Motor neuron (in vitro differentiated cells): Measurements from ENCODE around the gene DLK1. TPM values are rescaled to one million over a fixed set of nuclear protein-coding genes. Genes with fewer than 3 reads are reported as not detected.

Source experiments
- ATAC-seq, 8 experiments: fragments of 200-7000 bp; cut with Tn5 transposase; replicated peaks in 6 of 8; 2 replicates each; pipeline ENCODE4 v1.8.0; 2021; ENCODE audit warnings: mild to moderate bottlenecking in 8 of 8, moderate library complexity in 8 of 8
- H3K27ac ChIP-seq, 2 donors: fragments of 250-450 bp; sonication (Bioruptor Pico); 2 replicates each; pipeline ENCODE4 v1.9.0; 2021; ENCODE audit warnings: antibody characterized with exemption in 2 of 2, mild to moderate bottlenecking in 2 of 2, moderate library complexity in 1 of 2
- H3K4me1 ChIP-seq, 2 donors: fragments of 250-450 bp; sonication (Bioruptor Pico); replicated peaks in 1 of 2; 2 replicates each; pipeline ENCODE4 v1.6.1; 2021; ENCODE audit warnings: antibody characterized with exemption in 2 of 2, mild to moderate bottlenecking in 2 of 2, moderate library complexity in 1 of 2
- H3K4me3 ChIP-seq, 5 donors: fragments of 250-450 bp; sonication (Bioruptor Pico); 2 replicates each; pipeline ENCODE4 v1.9.0; 2021; ENCODE audit warnings: antibody characterized with exemption in 5 of 5, mild to moderate bottlenecking in 5 of 5, moderate library complexity in 4 of 5
- WGBS, 10 experiments: fragments of 450-650 bp; shearing (Covaris generic); methylation state at CpG; one replicate each; pipeline ENCODE4 v1.0.0; 2022; 5-methylcytosine and 5-hydroxymethylcytosine counted together
- in situ Hi-C, 9 experiments: fragments of 400-800 bp; cut with MboI; loops; one replicate each; pipeline ENCODE4 v1.15.0; 2021; ENCODE audit warnings: low sequenced_read_pairs in 9 of 9, low pct_unique_long_range_greater_than_20kb in 2 of 9; ENCODE audit not compliant: unreplicated experiment in 9 of 9
- total RNA-seq, 8 experiments: library from RNA; unstranded; fragments of 300-600 nt; gene quantifications; 2 replicates each; pipeline versions ENCODE4 v1.2.3 to v1.2.4, GENCODE V29; 2022

DLK1 gene
- total RNA-seq, 8 experiments from 2014 or later, result 1.9 to 66.0 (median 8.5) TPM

- Histone ChIP-seq H3K4me1 (peaks cover 37 to 41% of the 10 kb centered on the region in 2 donors), H3K27ac (no peak overlapping the region), H3K4me3 (no peak overlapping the region)
- WGBS, 10 experiments, result 30 to 87% (median 69%) methylated on average over 2 to 9 of the region's 19 CpGs; no CpG with 5 or more reads in 1 of the 10 experiments
- in situ Hi-C loops, result no loop called here
- ATAC-seq, result peak in 3 of 8 experiments; percentile 33 to 43 (median 37)
Measured at GRCh38 chr14:100733152-100733850, 6.6 kb downstream of the DLK1 start.

GRCh38 chr14:100734031-100734990, 7.6 kb downstream of the DLK1 start:
- in situ Hi-C loops, result no loop called here
- no peak for ATAC-seq
- no peak overlapping the region for H3K27ac ChIP-seq
- 83 to 97% (median 91%) methylated on average over 1 to 26 of the region's 52 CpGs; no CpG with 5 or more reads in 2 of the 10 experiments for WGBS, 10 experiments
- no peak overlapping the region for H3K4me3 ChIP-seq
- peaks cover 34 to 37% of the 10 kb centered on the region in 2 donors for H3K4me1 ChIP-seq

- 60 to 100% (median 97%) methylated on average over 1 to 9 of the region's 17 CpGs; no CpG with 5 or more reads in 3 of the 10 experiments for WGBS, 10 experiments
- in situ Hi-C loops, result no loop called here
- no peak overlapping the region for H3K4me3 ChIP-seq
- H3K4me1 ChIP-seq, result peaks cover 27 to 34% of the 10 kb centered on the region in 2 donors
- ATAC-seq, result no peak
- no peak overlapping the region for H3K27ac ChIP-seq
Measured at GRCh38 chr14:100735271-100735670, 8.6 kb downstream of the DLK1 start.

GRCh38 chr14:100736269-100737180, 9.8 kb downstream of the DLK1 start:
- Histone ChIP-seq H3K4me3 (no peak overlapping the region), H3K27ac (no peak overlapping the region), H3K4me1 (peaks cover 15 to 22% of the 10 kb centered on the region in 2 donors)
- 63 to 100% (median 85%) methylated on average over 1 to 6 of the region's 22 CpGs; no CpG with 5 or more reads in 2 of the 10 experiments for WGBS, 10 experiments
- ATAC-seq, result peak; percentile 17 to 82 (median 48)
- in situ Hi-C loops, result no loop called here

- no peak overlapping the region for H3K4me3 ChIP-seq
- ATAC-seq, result no peak
- WGBS, 10 experiments, result 75 to 100% (median 91%) methylated on average over 1 to 12 of the region's 17 CpGs; no CpG with 5 or more reads in 3 of the 10 experiments
- no peak overlapping the region for H3K27ac ChIP-seq
- in situ Hi-C loops, result no loop called here
- H3K4me1 ChIP-seq, result peaks cover 7 to 12% of the 10 kb centered on the region in 2 donors
Measured at GRCh38 chr14:100737526-100737925, 10.8 kb downstream of the DLK1 start.

- 0 to 100% (median 40%) methylated on average over 1 of the region's 6 CpGs; no CpG with 5 or more reads in 7 of the 10 experiments for WGBS, 10 experiments
- Histone ChIP-seq H3K4me1 (peaks cover 3 to 6% of the 10 kb centered on the region in 2 donors), H3K27ac (no peak overlapping the region), H3K4me3 (no peak overlapping the region)
- ATAC-seq, result peak in 2 of 8 experiments; percentile 4 to 9
- in situ Hi-C loops, result no loop called here
Measured at GRCh38 chr14:100738269-100738691, 11.6 kb downstream of the DLK1 start.

- Histone ChIP-seq H3K4me1 (peaks cover 3 to 4% of the 10 kb centered on the region in 2 donors), H3K27ac (no peak overlapping the region), H3K4me3 (no peak overlapping the region)
- peak in 3 of 8 experiments; percentile 7 to 27 (median 20) for ATAC-seq
- in situ Hi-C loops, result no loop called here
- WGBS, 10 experiments, result 70 to 100% (median 94%) methylated on average over 1 to 7 of the region's 10 CpGs; no CpG with 5 or more reads in 6 of the 10 experiments
Measured at GRCh38 chr14:100738704-100739131, 12.0 kb downstream of the DLK1 start.

GRCh38 chr14:100739306-100739705, 12.6 kb downstream of the DLK1 start:
- Histone ChIP-seq H3K4me1 (peaks cover 3 to 4% of the 10 kb centered on the region in 2 donors), H3K27ac (no peak overlapping the region), H3K4me3 (no peak overlapping the region)
- 17 to 82% (median 78%) methylated on average over 1 to 9 of the region's 11 CpGs; no CpG with 5 or more reads in 3 of the 10 experiments for WGBS, 10 experiments
- ATAC-seq, result no peak
- in situ Hi-C loops, result no loop called here

- 86 to 100% (median 92%) methylated on average over 1 to 2 of the region's 9 CpGs; no CpG with 5 or more reads in 4 of the 10 experiments for WGBS, 10 experiments
- H3K4me3 ChIP-seq, result no peak overlapping the region
- in situ Hi-C loops, result no loop called here
- no peak overlapping the region for H3K27ac ChIP-seq
- ATAC-seq, result no peak
- peaks cover 3 to 4% of the 10 kb centered on the region in 2 donors for H3K4me1 ChIP-seq
Measured at GRCh38 chr14:100740196-100740825, 13.6 kb downstream of the DLK1 start.

- no peak for ATAC-seq
- WGBS, 10 experiments, result 80 to 100% (median 94%) methylated on average over 1 to 7 of the region's 7 CpGs
Measured at GRCh38 chr14:100740929-100741328, 14.2 kb downstream of the DLK1 start.

GRCh38 chr14:100741966-100742365, 15.3 kb downstream of the DLK1 start:
- in situ Hi-C loops, result no loop called here
- Histone ChIP-seq H3K4me1 (peaks cover 3 to 4% of the 10 kb centered on the region in 2 donors), H3K27ac (no peak overlapping the region), H3K4me3 (no peak overlapping the region)
- 17 to 50% (median 43%) methylated on average over 1 to 2 of the region's 3 CpGs; no CpG with 5 or more reads in 6 of the 10 experiments for WGBS, 10 experiments
- no peak for ATAC-seq

More at GRCh38 chr14:100740929-100741328, 14.2 kb downstream of the DLK1 start:
- in situ Hi-C loops, result no loop called here
- no peak overlapping the region for H3K27ac ChIP-seq
- no peak overlapping the region for H3K4me3 ChIP-seq
- H3K4me1 ChIP-seq, result peaks cover 3 to 4% of the 10 kb centered on the region in 2 donors

GRCh38 chr14:100746326-100746725, 19.6 kb downstream of the DLK1 start:
- ATAC-seq, result no peak
- H3K27ac ChIP-seq, result no peak overlapping the region

More at GRCh38 chr14:100746326-100746725, 19.6 kb downstream of the DLK1 start:
- H3K4me1 ChIP-seq, result no peaks in the 10 kb centered on the region
- in situ Hi-C loops, result no loop called here
- H3K4me3 ChIP-seq, result no peak overlapping the region
